ENCODE results near the gene HSF4. TPM values are rescaled to one million over a fixed set of nuclear protein-coding genes. Genes with fewer than 3 reads are reported as not detected.

HSF4 gene
- total and polyA plus RNA-seq, 2 of the 4 experiments (the other 2 are of a cell fraction) = 0.54 to 7.5 TPM

DNA sequence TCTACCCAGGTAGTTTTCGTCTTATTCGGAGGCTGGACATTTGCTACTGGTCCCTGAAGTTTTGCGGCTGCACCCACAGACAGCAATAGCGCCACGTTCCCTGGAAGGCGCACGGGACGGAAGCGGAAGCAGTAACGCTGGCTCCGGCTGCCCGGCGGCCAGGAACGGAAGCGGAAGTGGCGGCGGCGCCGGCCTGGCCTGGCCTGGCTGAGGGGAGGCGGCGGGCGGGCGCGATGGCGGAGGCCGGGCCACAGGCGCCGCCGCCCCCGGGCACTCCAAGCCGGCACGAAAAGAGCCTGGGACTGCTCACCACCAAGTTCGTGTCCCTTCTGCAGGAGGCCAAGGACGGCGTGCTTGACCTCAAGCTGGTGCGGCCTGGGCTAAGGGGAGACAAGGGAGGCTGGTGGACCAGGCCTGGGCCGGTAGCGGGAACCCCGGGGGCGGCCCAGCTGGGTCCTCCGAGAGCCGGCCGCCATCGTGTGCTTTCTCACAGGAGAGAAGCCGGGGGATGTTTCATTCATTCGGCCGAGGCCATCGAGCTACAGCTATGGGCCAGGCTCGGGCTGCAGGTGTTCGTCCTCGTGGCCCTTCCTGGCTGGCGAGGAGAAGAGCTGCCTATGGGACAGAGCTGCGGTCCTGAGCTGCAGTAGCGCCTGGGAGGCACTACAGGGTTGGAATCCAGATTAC, 27.6 kb downstream of the HSF4 start, which contains the start of gene E2F4:
E2F4 (plus strand) TSS at position 161 of the 687 bp plus-strand sequence; CDS start at position 234, 73 bp downstream.
- Histone ChIP-seq H2AK9ac (replicated peaks; ENCODE audit: low read depth, low read length, poor library complexity) (peak within 1 kb of the TSS; percentile 100), H3K4me1 (ENCODE audit: control insufficient read depth, insufficient read depth, low read length) (peaks cover 15% of the 10 kb centered on the region), H3K9me1 (ENCODE audit: insufficient read depth, low read length) (peaks cover 23% of the 10 kb centered on the region), H4K5ac (ENCODE audit: low read depth, low read length) (peak within 1 kb of the TSS; percentile 85), H3K36me3 (ENCODE audit: control insufficient read depth, insufficient read depth, low read length) (peaks cover 37% of the 10 kb centered on the region), H2BK20ac (ENCODE audit: low read depth, low read length) (peak within 1 kb of the TSS; percentile 37; the same call in 1 of the 2 replicates), H3K79me1 (ENCODE audit: low read depth in 1 of 2, low read length in 2 of 2) (peaks cover 25 to 54% of the 10 kb centered on the region in 2 experiments), H3K4ac (ENCODE audit: low read depth, low read length) (peak within 1 kb of the TSS; percentile 93), H2BK5ac (ENCODE audit: low read depth, low read length, poor library complexity, severe bottlenecking) (peak within 1 kb of the TSS; percentile 88), H3K27me3 (ENCODE audit: control insufficient read depth, insufficient read depth, low read length) (no peaks in the 10 kb centered on the region), H3K9me3 (ENCODE audit: control insufficient read depth, insufficient read depth, low read length) (no peaks in the 10 kb centered on the region), H3K23ac (ENCODE audit: low read depth, low read length) (peak within 1 kb of the TSS; percentile 80), H3K27ac (ENCODE audit: insufficient read depth, low read length) (peak within 1 kb of the TSS; percentile 95), H2BK120ac (ENCODE audit: low read depth, low read length) (peak within 1 kb of the TSS; percentile 58; the same call in 1 of the 2 replicates), H3K18ac (ENCODE audit: low read depth, low read length) (peak within 1 kb of the TSS; percentile 58), H3K14ac (replicated peaks; ENCODE audit: low read depth, low read length) (peak within 1 kb of the TSS; percentile 97), H4K20me1 (ENCODE audit: insufficient read depth, low read length) (peaks cover 28% of the 10 kb centered on the region), H3K4me3 (ENCODE audit: insufficient read depth, low read depth, low read length) (peak within 1 kb of the TSS; percentile 95), H4K8ac (ENCODE audit: low read depth in 2 of 2, low read length in 2 of 2) (peak within 1 kb of the TSS; percentile 83 to 98), H3K56ac (ENCODE audit: extremely low read depth, insufficient read depth, low read length) (peak within 1 kb of the TSS; percentile 69), H3K4me2 (ENCODE audit: low read depth, low read length) (peak within 1 kb of the TSS; percentile 93), H2AFZ (replicated peaks; ENCODE audit: low read length, poor library complexity) (peak within 1 kb of the TSS; percentile 98), H2AK5ac (ENCODE audit: low read depth, low read length) (peak within 1 kb of the TSS; percentile 92), H4K91ac (ENCODE audit: insufficient read depth, low read depth, low read length) (peak within 1 kb of the TSS; percentile 93), H3K9ac (ENCODE audit: low read depth, low read length) (peak within 1 kb of the TSS; percentile 98), H2BK15ac (ENCODE audit: low read depth, low read length) (peak within 1 kb of the TSS; percentile 42; the same call in 1 of the 3 replicates)
- intact Hi-C loops (cut with micrococcal nuclease) = no loop called here
- TF ChIP-seq, protein P1, sequence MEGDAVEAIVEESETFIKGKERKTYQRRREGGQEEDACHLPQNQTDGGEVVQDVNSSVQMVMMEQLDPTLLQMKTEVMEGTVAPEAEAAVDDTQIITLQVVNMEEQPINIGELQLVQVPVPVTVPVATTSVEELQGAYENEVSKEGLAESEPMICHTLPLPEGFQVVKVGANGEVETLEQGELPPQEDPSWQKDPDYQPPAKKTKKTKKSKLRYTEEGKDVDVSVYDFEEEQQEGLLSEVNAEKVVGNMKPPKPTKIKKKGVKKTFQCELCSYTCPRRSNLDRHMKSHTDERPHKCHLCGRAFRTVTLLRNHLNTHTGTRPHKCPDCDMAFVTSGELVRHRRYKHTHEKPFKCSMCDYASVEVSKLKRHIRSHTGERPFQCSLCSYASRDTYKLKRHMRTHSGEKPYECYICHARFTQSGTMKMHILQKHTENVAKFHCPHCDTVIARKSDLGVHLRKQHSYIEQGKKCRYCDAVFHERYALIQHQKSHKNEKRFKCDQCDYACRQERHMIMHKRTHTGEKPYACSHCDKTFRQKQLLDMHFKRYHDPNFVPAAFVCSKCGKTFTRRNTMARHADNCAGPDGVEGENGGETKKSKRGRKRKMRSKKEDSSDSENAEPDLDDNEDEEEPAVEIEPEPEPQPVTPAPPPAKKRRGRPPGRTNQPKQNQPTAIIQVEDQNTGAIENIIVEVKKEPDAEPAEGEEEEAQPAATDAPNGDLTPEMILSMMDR (conservative IDR thresholded peaks at IDR 0.05; ENCODE audit: low read depth, low read length) = no peak
- peak; percentile 94 for TF ChIP-seq BHLHE40 (IDR thresholded peaks at IDR 0.05; ENCODE audit: low read depth, low read length)
- TF ChIP-seq, protein P2, sequence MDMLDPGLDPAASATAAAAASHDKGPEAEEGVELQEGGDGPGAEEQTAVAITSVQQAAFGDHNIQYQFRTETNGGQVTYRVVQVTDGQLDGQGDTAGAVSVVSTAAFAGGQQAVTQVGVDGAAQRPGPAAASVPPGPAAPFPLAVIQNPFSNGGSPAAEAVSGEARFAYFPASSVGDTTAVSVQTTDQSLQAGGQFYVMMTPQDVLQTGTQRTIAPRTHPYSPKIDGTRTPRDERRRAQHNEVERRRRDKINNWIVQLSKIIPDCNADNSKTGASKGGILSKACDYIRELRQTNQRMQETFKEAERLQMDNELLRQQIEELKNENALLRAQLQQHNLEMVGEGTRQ (IDR thresholded peaks at IDR 0.05; ENCODE audit: low read depth, low read length) = peak; percentile 65; the same call in 1 of the 2 replicates
- peak; percentile 79 for TF ChIP-seq MXI1 (IDR thresholded peaks at IDR 0.05; ENCODE audit: borderline replicate concordance, low read depth, low read length)
- TF ChIP-seq RFX5 (IDR thresholded peaks at IDR 0.05; ENCODE audit: low read depth, low read length) = no peak
- TF ChIP-seq FOS (IDR thresholded peaks at IDR 0.05; ENCODE audit: low read depth, low read length) = no peak
- TF ChIP-seq RAD21 (IDR thresholded peaks at IDR 0.05; ENCODE audit: low read length) = no peak
- TF ChIP-seq MAFK (IDR thresholded peaks at IDR 0.05; ENCODE audit: low read depth, low read length) = no peak
- TF ChIP-seq POLR2A (IDR thresholded peaks at IDR 0.05; ENCODE audit: low read depth, low read length) = peak; percentile 67
- TF ChIP-seq NFE2L2 (IDR thresholded peaks at IDR 0.05; ENCODE audit: low read depth, low read length) = no peak
- no peak; the same call in 1 of the 2 replicates for TF ChIP-seq MAZ (IDR thresholded peaks at IDR 0.05; ENCODE audit: borderline replicate concordance, low read depth, low read length)
- TF ChIP-seq SMC3 (IDR thresholded peaks at IDR 0.05; ENCODE audit: low read depth, low read length) = 0 out of 2 replicates have a peak, but pooled peaks have one; percentile 12
- CTCF ChIA-PET = interaction anchor here (0.6 kb wide), 1 partner anchor 225 kb away, joined by 3 read pairs; no protein-coding TSS in a partner anchor
- BruUV-seq (replicated peaks) = TSS peak; percentile 82
- ATAC-seq (ENCODE audit: low read depth) = peak; percentile 94
- POLR2A ChIA-PET (ENCODE audit: unreplicated experiment) = no interaction called here
- in situ Hi-C loops (cut with MboI; ENCODE audit: low sequenced_read_pairs) = no loop called here
- WGBS, 2 experiments (ENCODE audit: extremely low coverage in 2 of 2, insufficient read length in 1 of 2) = 0% methylated on average over 20 of the region's 54 CpGs; no CpG with 5 or more reads in 1 of the 2 experiments
- dilution Hi-C loops (cut with HindIII; ENCODE audit: low sequenced_read_pairs, unreplicated experiment) = no loop called here
- peak; percentile 92 for DNase-seq
